Hypothalamus (tissue), 51 donors: ENCODE results near the gene FADS6.

Experiments
- DNase-seq, 51 donors: peaks; one replicate each; lab custom pipeline; 2025; lab: John Stamatoyannopoulos, UW

Gene FADS6

GRCh38 chr17:74893936-74894671 lies 671 bp upstream of the FADS6 start:
- DNase-seq = no peak

GRCh38 chr17:74892013-74892841 lies 1.2 kb downstream of the FADS6 start:
- DNase-seq = no peak

- no peak for DNase-seq
Observed at GRCh38 chr17:74890554-74890953, 2.9 kb downstream of the FADS6 start.

- no peak for DNase-seq
Observed at GRCh38 chr17:74888469-74888868, 5.0 kb downstream of the FADS6 start.

GRCh38 chr17:74883241-74883745 lies 10.1 kb downstream of the FADS6 start:
- DNase-seq = no peak

- DNase-seq = no peak
Observed at GRCh38 chr17:74882517-74883240, 10.8 kb downstream of the FADS6 start.

GRCh38 chr17:74881073-74881472 lies 12.4 kb downstream of the FADS6 start:
- no peak for DNase-seq

- no peak for DNase-seq
Observed at GRCh38 chr17:74879308-74879707, 14.1 kb downstream of the FADS6 start.

GRCh38 chr17:74878658-74879057 lies 14.8 kb downstream of the FADS6 start:
- no peak for DNase-seq

- DNase-seq = no peak
Observed at GRCh38 chr17:74877592-74878548, 15.6 kb downstream of the FADS6 start.

GRCh38 chr17:74875977-74876593 lies 17.3 kb downstream of the FADS6 start:
- DNase-seq = no peak

GRCh38 chr17:74875155-74875976 lies 18.1 kb downstream of the FADS6 start:
- peak in 1 of 51 donors; percentile 21 for DNase-seq

- DNase-seq = no peak
Observed at GRCh38 chr17:74874615-74875037, 18.8 kb downstream of the FADS6 start.

- DNase-seq = no peak
Observed at GRCh38 chr17:74873874-74874614, 19.4 kb downstream of the FADS6 start.

GRCh38 chr17:74873037-74873873 lies 20.2 kb downstream of the FADS6 start:
- DNase-seq = peak; percentile 96 to 100 (median 100)

GRCh38 chr17:74872313-74873036 lies 21.0 kb downstream of the FADS6 start, which contains the start of gene FDXR:
FDXR (minus strand) TSS chr17:74872994; CDS start chr17:74872944, 50 bp downstream.
- no peak for DNase-seq
